Stomach (tissue), 4 donors: ENCODE data around the gene GTPBP4.

Experiments
- EP300 ChIP-seq: sonication (generic); formaldehyde crosslinking; IDR thresholded peaks from one replicate; pipeline ENCODE4 v1.6.1; 2017; ENCODE audit warnings: antibody characterized with exemption
- POLR2A ChIP-seq, 4 donors: fragments of 450-650 bp; IDR thresholded peaks; one replicate each; pipeline ENCODE4 v1.6.1; 2016; ENCODE audit warnings: antibody characterized with exemption in 4 of 4, control low read depth in 2 of 4, mild to moderate bottlenecking in 1 of 4, moderate library complexity in 1 of 4
- TF ChIP-seq, protein P1 (sequence below), 7 experiments: fragments of 450-650 bp in 4 of 7; fragments of 200-600 bp in 3 of 7; sonication (generic) in 3 of 7; IDR thresholded peaks; one replicate each; pipeline ENCODE4 v1.5.1; 2016 to 2019; ENCODE audit warnings: antibody characterized with exemption in 7 of 7, control low read depth in 2 of 7, mild to moderate bottlenecking in 1 of 7

DNA sequence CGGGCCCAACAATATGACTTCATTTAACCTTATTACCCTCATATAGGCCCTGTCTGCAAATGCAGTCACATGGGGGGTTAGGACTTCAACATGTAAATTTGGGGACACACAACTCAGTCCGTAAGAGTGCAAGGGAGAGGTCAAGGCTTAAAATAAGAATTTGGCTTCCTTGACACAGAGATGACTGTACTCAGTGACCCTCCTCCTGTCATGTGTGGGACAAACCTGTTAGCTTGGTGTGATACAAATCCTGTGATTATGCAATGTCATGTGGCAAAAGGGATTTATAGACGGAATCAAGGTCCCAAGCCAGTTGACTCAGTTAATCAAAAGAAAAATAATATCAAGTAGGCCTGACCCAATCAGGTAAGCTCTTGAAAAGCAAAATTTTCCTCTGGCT is 25.9 kb upstream of the GTPBP4 start:
- no peak for TF ChIP-seq POLR2A (IDR thresholded peaks at IDR 0.05)
- TF ChIP-seq, protein P1, sequence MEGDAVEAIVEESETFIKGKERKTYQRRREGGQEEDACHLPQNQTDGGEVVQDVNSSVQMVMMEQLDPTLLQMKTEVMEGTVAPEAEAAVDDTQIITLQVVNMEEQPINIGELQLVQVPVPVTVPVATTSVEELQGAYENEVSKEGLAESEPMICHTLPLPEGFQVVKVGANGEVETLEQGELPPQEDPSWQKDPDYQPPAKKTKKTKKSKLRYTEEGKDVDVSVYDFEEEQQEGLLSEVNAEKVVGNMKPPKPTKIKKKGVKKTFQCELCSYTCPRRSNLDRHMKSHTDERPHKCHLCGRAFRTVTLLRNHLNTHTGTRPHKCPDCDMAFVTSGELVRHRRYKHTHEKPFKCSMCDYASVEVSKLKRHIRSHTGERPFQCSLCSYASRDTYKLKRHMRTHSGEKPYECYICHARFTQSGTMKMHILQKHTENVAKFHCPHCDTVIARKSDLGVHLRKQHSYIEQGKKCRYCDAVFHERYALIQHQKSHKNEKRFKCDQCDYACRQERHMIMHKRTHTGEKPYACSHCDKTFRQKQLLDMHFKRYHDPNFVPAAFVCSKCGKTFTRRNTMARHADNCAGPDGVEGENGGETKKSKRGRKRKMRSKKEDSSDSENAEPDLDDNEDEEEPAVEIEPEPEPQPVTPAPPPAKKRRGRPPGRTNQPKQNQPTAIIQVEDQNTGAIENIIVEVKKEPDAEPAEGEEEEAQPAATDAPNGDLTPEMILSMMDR (IDR thresholded peaks at IDR 0.05) = no peak
- TF ChIP-seq EP300 = no peak
